Activated CD4-positive, alpha-beta T cell treated with anti-CD3 and anti-CD28 coated beads, Interleukin-2, amount 50 U/mL, for 48 hours (primary cell): Measurements from ENCODE around the gene DEFB108B.
A peak's percentile ranks its signal among the peaks of the same experiment; 100 is the strongest.
"Not testable (repeated sequence)": the region's sequence is repeated elsewhere in the genome, so short reads cannot be mapped to it uniquely, and the experiment has no call there.

Experiments used
- DNase-seq, 2 experiments: peaks; one replicate each; pipeline ENCODE4 v3.0.0-alpha.2; 2020

The DEFB108B gene, protein sequence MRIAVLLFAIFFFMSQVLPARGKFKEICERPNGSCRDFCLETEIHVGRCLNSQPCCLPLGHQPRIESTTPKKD

DNA sequence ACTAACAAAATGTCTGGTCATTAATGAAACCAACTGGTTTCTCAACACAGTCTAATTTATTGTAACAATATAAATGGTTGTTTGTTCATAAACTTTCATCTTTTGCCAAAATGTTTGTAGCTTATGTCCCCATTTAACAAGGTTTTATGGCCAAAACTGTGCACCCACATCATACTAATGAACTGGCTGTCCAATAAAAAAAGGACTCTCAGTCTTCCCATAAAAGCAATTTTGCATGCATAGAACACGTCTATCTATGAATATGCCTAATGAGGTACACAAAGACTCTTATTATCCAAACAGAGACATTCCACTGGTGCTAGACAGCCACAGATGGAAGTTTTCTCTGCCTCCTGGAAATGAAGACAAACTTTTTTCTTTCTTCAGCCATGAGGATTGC lies at the start of gene DEFB108B:
DEFB108B (plus strand) TSS at position 390 of the 400 bp plus-strand sequence; CDS start at position 390, 0 bp downstream.
- not testable (repeated sequence) for DNase-seq

DNA sequence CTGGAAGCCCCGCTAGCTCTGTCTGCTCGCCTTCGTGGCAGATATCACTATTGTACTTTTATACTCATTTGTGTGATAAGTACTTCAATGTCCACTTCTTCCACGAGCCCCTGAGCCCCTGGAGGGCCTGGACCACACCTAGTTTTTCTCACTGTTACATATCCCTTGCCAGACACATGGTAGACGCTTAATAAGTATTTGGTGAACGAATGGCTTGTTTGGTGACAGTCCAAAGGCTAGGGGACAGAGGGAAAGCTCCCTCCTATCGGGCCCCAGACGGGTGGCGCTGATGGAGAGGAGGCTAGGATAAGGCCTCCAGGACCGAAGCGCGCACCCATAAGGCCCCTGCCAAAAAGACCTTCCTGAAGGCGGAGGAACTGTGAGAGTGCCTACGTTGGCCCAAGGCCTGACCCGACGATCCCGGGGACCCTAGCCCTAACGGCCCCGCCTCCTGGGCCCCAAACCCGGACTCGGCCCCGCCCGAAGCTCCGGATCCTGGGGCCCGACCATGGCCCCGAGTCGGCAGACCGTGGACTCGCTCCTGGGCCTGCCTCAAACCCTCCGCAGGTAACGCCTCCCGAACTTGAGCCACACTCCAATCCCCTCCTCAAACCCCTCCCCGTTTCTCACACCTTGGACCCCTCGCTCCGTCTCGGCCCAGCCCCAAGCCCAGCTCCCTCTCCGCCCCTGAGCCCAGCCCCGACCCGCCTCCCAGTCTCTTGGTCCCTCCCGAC lies 46.7 kb upstream of the DEFB108B start:
- peak in 1 of 2 experiments; percentile 6 for DNase-seq

DNA sequence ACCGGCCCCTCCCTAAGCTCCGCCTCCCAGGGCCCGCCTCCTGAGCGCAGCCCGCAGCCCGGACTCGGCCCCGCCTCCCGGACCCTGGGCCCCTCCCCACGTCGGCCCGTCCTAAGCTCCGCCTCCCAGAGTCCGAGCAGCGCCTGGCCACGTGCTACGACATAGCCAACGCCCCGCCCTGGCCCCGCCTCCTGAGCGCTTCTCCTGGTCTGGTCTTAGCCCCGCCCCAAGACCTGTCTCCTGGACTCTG lies 46.2 kb upstream of the DEFB108B start:
- DNase-seq = peak; percentile 100

DNA sequence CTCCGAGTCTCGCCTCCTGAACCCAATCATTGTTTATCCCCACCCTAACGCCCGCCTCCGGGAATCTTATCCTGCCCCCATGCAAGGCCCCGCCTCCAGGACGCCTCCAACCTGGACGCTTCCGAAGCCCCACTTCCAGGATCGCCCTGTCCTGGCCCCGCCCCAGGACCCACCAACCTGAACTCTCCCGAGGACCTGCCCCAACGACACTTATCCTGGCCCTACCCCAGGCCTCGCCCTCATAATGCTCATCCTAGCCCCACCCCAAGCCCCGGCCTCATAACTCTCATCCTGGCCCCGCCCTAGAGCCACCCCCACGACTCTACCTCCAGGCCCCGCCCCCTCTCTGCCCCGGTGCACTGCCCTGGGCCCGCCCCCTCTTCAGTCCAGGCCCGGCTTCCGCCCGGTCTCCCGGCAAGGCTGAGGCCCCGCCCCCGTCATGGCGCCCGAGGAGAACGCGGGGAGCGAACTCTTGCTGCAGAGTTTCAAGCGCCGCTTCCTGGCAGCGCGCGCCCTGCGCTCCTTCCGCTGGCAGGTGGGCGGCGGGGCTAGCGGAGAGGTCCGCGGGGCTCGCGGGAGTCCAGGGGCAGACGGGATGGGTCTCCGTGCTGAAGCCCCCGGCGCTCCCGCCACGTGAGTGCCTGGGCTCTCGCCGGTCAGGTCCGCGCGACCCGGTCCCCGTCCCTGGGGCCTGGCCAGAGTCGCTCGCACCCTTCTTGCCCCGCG lies 45.7 kb upstream of the DEFB108B start:
- peak; percentile 95 to 96 for DNase-seq

GRCh38 chr11:71787824-71788454 lies 45.1 kb upstream of the DEFB108B start:
- DNase-seq = peak; percentile 26 to 37

- not testable (repeated sequence) for DNase-seq
Measured at GRCh38 chr11:71789444-71790196, 43.4 kb upstream of the DEFB108B start.

DNA sequence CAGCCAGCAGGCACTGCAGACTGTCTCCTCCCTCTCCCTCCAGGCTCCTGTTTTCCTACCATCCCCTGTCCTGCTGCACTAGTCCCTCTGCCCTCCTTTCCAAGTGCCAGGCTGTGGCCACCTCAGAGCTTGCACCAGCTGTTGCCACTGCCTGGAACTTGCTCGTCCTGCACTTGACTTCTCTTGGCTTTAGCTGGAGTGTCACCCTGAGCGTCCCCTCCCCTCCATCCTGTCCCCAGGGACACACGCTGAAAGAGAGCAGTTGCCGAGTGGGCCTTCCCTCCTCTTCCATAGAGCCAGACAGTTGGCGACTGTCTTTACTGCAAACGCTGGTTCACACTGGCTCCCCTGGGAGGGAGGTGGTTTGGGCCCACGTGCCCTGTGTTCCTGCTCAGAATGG lies 41.9 kb upstream of the DEFB108B start:
- not testable (repeated sequence) for DNase-seq

- DNase-seq = peak; percentile 46 to 57
Measured at GRCh38 chr11:71792621-71793235, 40.3 kb upstream of the DEFB108B start.

DNA sequence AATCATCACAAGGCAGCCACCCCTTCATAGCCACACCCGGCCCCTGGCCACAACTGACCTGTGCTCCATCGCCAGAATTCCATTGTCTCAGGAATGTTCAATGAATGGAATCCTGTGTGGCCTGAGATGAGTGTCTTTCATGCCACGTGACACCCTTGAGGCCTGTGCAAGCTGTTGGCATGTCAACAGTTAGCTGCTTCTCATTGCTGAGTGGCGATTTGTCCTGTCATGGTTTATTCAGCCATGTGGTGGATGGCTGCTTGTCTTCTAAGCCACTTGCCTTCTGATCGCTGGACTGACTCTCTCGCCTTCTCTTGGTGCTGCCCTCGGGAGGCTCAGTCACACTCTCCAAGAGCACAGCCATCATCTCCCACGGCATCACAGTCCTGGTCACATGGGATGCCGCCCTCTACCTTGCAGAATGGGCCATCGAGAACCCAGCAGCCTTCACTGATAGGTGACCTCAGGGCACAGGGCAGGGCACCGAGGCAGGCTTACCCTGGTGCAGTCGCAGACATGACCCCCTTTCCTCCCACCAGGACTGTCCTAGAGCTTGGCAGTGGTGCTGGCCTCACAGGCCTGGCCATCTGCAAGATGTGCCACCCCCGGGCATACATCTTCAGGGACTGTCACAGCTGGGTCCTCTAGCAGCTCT lies 38.5 kb upstream of the DEFB108B start:
- DNase-seq = not testable (repeated sequence)

DNA sequence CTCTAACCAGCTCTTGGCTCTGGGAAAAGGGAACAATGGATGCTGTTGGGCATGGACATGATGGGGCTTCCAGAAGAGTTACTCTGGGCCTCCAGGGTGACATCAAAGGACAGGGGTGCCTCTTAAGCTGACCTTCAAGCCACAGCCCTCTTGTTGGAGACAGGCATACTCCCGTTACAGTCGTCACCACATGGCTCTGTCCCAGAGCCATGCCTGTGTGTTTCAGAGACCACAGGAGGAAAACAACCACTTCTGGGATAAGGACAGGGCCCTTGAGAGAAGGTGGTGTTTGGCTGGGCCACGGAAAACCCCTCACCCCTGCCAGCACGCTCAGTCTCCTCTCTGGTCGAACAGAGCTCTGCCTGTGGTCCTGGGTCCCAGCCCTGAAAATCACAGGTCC lies 37.8 kb upstream of the DEFB108B start:
- not testable (repeated sequence) for DNase-seq

DNA sequence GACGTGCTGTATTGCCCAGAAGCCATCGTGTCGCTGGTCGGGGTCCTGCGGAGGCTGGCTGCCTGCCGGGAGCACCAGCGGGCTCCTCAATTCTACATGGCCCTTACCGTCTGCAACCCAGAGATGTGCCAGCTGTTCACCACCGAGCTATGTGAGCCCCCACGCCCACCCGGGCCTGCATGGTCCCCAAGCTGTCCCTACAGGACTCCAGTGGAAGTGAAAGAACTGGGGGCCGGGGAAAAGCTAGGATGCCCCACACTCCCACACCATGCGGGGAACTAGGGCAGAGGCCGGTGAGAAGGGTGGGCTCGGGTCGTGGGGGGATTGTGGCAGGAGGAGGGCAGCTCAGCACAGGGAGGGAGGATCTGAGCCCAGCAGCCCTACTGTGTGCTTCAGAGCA lies 37.0 kb upstream of the DEFB108B start:
- DNase-seq = not testable (repeated sequence)

GRCh38 chr11:71796781-71797180 lies 36.2 kb upstream of the DEFB108B start:
- not testable (repeated sequence) for DNase-seq

DNA sequence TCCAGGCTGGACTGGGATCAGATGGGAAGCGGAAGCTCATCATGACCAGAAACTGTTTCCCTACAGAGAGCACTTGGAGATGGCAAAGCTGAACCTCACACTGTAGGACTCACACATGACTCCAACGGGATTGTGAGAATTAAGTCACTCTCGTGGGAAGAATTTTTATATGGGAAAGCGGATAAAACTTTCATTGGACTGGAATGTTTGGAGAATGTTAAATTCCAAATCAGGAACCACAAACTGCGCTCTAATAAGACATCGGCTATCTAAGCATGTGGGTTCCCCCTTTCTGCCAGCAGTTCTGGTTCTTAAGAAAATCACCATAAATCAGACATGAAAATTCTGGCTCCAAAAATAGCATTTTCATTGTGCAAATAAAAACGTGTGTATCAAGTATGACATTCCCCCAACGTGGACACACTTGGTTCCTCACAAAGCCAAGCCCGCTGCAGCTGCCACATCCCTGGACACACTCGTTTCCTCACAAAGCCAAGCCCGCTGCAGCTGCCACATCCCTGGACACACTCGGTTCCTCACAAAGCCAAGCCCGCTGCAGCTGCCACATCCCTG lies 33.4 kb upstream of the DEFB108B start:
- DNase-seq = not testable (repeated sequence)

GRCh38 chr11:71800335-71800953 lies 32.6 kb upstream of the DEFB108B start:
- DNase-seq = peak; percentile 91 to 92

DNA sequence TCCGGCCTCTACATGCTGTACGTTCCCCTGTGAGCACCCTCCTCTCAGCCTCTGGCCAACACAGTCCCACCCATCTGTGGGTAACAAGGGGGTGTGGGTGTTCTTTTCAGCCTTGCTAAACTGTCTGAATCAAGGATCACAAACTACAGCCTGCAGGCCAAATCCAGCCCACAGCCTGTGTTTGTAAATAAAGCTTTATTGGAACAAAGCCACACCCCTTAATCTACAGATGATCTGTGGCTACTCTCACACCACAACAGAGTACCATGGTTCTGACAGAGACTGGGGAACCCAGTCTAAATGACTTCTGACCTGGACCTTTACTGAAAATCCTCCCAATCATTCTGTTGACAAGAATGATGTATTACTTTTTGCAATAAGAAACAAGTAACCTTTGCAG lies 32.0 kb upstream of the DEFB108B start:
- not testable (repeated sequence) for DNase-seq

DNA sequence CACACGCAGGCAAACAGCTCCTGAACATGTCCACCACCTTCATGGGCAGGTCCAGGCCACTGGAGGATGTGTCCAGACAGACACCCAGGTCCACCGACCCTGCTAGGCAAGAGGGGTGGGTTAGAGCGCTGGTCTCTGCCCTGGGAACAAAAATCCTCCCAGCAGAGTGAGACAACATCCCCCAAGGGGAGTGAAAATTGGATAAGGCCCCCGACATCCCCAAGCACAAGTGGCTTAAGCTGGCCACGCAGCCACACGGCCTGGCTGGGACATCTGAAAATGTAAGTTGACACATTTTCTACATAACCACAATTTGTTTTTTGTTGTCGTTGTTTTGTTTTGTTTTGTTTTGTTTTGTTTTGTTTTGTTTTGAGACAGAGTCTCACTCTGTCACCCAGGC lies 30.1 kb upstream of the DEFB108B start:
- not testable (repeated sequence) for DNase-seq

DNA sequence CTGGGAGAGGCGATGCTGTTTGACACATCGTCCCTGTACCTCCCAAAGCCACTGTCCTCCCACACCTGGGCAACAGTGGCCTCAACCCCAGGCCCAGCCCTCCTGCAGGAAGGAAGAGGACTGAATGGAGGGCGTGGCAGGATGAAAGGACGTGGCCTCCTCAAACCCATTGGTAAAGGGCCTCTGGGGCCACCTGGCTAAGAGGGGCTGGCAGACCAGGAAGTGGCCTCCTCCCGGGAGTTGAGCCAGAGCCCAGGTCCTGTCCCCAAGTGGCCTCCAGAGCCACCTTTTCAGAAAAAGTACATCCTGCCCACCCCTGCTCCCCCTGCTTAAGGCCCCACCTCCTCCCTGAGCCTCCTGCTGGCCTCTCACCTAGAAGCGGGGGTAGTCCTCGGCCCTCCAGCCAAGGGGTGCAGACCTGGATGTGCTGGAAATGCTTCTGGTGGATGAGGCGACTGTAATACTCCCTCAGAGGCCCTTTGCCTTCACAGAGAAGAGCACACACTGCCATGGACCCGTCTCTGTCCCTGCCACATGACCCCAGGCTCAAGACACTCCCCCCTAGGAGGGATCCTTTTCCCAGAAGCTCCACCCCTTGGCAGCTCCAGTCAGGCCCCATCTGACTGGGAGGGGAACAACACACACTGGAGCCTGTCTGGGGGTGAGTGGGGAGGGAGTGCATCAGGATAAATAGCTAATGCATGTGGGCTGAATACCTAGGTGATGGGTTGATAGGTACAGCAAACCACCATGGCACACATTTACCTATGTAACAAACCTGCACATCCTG lies 28.6 kb upstream of the DEFB108B start:
- DNase-seq = not testable (repeated sequence)

GRCh38 chr11:71812529-71812928 lies 20.5 kb upstream of the DEFB108B start:
- not testable (repeated sequence) for DNase-seq

- DNase-seq = peak; percentile 79 to 84
Measured at GRCh38 chr11:71813481-71814355, 19.3 kb upstream of the DEFB108B start.
